GM12872 (cell line): ENCODE data around the gene VWF.

Source experiments
- CTCF ChIP-seq: IDR thresholded peaks from 3 replicates; pipeline ENCODE4 v1.5.1; 2011; ENCODE audit warnings: low read depth, mild to moderate bottlenecking, low read length, moderate library complexity; ENCODE audit not compliant: insufficient read depth

The VWF gene

DNA sequence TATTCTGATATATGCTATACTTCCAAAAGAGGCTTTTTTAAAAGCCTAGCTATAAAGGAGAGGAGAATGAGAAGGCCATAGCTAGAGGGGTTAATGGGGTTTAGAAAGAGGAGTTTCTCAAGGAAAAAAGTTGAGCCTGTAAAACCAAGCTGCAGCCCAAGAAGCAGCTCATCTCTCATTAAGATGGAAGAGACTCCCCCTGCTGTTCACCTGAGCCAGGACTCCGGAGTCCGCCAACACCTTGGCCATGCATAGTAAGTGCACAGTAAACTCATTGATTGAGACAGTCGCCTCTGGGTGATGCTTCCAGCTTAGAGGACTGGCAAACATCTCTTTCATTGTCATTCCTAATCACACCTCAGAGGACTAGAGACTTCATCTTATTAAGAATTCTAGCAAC lies 225.6 kb downstream of the VWF start:
- TF ChIP-seq CTCF, result peak; percentile 27; the same call in 1 of the 3 replicates
